GM12801 (cell line): Measurements from ENCODE around the gene PSMF1.

Experiments used
- TF ChIP-seq, protein P1 (sequence below): IDR thresholded peaks from one replicate; pipeline ENCODE4 v1.5.1; 2011; ENCODE audit warnings: control low read depth; ENCODE audit not compliant: insufficient read length; ENCODE audit errors: extremely low read depth

PSMF1 gene

DNA sequence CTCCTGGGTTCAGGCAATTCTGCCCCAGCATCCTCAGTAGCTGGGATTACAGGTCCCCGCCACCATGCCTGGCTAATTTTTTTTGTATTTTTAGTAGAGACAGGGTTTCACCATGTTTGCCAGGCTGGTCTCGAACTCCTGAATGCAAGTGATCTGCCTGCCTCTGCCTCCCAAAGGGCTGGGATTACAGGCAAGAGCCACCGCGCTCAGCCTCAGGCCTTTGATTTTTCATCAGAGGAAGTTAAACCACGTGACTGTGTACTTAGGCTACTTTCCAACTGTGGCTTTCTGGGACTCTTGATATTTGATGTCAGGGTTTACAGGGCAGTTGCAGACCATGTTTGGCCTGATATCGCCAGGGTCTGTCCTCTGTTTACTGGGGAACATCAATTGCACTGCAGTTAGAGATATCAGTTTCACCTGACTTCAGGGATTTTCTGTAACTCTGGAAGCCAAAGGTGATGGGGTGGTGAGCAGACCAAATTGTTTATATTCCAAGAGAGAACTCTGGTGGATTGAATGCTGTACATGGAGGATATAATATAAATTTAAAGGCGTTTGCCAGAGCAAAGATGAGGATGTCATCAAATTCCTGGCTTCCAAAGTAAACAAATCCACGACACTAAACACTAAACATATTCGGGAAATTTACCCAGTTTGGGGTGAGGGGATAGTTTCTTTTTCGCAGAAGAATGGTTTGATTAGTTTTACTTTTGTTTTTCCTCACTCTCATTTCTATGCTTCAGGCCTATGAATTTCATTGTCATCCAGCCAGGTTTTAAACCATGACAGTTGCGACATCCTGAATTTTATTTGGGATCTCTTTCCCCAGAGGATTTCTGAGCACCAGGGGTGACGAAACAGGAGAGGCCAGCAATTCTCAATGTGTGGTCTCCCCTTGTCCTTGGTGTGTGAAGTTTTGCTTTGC is 4.2 kb downstream of the PSMF1 start:
- TF ChIP-seq, protein P1, sequence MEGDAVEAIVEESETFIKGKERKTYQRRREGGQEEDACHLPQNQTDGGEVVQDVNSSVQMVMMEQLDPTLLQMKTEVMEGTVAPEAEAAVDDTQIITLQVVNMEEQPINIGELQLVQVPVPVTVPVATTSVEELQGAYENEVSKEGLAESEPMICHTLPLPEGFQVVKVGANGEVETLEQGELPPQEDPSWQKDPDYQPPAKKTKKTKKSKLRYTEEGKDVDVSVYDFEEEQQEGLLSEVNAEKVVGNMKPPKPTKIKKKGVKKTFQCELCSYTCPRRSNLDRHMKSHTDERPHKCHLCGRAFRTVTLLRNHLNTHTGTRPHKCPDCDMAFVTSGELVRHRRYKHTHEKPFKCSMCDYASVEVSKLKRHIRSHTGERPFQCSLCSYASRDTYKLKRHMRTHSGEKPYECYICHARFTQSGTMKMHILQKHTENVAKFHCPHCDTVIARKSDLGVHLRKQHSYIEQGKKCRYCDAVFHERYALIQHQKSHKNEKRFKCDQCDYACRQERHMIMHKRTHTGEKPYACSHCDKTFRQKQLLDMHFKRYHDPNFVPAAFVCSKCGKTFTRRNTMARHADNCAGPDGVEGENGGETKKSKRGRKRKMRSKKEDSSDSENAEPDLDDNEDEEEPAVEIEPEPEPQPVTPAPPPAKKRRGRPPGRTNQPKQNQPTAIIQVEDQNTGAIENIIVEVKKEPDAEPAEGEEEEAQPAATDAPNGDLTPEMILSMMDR, result no peak

DNA sequence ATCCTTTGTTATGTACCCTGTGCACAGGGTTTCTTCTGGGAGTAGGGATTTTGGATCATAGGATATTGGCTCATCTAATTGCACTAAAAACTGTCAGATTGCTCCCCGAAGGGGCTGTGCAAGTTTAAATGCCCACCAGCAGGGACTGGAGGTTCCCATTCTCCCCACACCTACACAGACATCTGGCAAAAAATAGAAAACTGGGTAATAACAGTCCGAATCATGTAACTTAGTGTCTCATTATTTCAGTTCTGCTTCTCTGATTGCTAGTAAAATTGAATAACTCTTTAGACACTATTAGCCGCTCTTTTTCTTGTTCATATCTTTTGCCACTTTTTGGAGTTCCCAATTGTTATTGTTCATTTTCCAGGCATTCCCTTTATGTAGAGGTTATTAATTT is 5.3 kb downstream of the PSMF1 start:
- TF ChIP-seq, protein P1, result no peak

DNA sequence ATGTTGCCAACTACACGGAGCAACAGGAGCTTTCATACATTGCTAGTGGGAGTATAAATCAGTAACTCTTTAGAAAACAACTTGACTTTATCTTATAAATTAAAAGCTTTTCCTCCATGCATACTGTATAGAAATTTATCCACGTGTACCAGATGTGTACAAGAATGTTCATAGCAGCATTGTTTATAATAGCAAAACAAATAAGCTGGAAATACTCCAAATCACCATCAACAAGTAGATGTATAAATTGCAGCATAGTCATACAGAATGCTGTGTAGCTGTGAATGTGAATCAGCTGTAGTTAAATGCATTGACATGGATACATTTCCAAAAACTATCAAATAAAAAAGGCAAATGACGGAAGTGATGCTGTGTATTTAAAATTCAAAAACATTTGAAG is 6.0 kb downstream of the PSMF1 start:
- TF ChIP-seq, protein P1, result no peak

DNA sequence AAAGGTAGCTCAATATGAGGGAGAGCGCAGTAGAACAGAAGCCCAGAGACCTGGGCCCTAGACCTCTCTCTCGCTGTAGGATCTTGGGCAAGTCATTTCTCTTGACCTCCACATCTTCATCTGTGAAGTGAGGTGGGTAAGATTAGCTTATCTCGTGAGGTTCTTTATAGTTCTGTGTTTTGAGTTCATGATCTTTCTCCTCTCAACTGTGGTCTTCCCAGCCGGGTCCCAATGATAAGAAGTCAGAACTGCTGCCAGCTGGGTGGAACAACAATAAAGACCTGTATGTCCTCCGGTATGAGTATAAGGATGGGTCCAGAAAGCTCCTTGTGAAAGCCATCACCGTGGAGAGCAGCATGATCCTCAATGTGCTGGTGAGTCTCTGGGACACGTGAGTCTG is 6.9 kb downstream of the PSMF1 start:
- TF ChIP-seq, protein P1, result no peak

DNA sequence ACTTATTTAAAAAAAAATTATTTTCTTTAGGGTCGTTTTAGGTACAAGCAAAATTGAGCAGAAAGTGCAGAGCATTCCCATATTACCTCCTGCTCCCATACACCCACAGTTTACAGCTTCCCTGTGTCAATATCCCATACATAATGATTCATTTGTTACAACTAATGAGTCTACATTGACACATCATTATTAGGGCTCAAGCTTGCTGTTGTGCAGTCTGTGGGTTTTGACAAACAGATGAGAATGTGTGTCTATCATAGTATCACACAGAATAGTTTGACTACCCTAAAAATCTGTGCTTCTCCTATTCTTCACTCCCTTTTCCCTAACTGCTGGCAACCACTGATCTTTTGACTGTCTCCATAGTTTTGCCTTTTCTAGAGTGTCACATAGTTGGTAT is 9.4 kb downstream of the PSMF1 start:
- TF ChIP-seq, protein P1, result no peak

DNA sequence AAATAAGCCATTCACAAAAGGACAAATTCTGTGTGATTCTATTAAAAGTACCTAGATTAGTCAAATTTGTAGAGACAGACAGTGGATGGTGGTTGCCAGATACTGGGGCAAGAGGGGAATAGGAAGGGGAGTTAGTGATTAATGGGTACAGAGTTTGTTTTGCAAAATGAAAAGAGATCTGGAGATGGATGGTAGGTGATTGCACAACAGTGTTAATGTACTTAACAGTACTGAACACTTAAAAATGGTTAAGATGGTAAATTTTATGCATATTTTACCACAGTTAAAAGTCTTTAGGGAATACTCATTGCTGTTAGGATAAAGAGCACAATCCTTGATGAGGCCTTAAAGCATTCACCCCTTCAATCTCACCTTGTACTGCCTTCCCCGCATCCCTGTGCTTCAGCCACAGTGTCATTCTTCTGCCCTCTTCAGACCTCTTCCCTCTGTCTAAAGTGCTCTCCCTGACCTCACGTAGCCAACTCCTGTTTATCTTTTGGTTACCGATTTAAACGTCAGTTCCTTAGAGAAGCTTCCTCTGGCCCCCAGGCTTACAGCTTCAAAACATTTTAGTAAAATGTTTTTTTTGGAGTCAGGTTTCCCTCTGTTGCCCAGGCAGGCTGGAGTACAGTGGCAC is 11.8 kb downstream of the PSMF1 start:
- TF ChIP-seq, protein P1, result no peak

DNA sequence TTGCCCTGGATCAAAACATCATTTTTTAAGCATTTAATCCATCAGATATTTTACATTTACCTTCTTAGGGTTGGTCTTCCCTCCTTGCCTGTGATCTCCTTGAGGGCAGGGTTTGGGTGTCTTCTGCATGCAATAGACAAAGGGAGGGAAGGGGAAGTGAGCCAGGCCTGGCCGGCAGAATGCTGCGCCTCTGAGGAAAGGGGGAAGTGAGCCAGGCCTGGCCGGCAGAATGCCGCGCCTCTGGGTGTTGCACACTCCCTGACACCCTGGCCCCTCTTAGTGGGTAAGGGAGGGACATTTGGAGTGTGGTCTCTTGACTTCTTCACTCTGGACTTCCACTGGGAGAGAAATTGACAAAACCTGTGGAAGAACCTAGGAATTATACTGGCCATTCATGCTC is 12.4 kb downstream of the PSMF1 start:
- TF ChIP-seq, protein P1, result no peak
